Activated CD4-positive, alpha-beta T cell treated with anti-CD3 and anti-CD28 coated beads, Interleukin-2, amount 10 ng/mL, durations not matched to agents 24 days and 14 days (primary cell): ENCODE data around the gene CPLX1. TPM values are rescaled to one million over a fixed set of nuclear protein-coding genes. Genes with fewer than 3 reads are reported as not detected.
"Not testable (repeated sequence)": the region's sequence is repeated elsewhere in the genome, so short reads cannot be mapped to it uniquely, and the experiment has no call there.

Experiments used
- DNase-seq: peaks from one replicate; pipeline ENCODE4 v3.0.0; 2022
- H3K27ac Mint-ChIP-seq: one replicate; pipeline ENCODE4 v1.8.0; 2022; ENCODE audit warnings: mild to moderate bottlenecking, mixed read lengths
- H3K27me3 Mint-ChIP-seq: one replicate; pipeline ENCODE4 v1.8.0; 2022; ENCODE audit warnings: mixed read lengths
- H3K36me3 Mint-ChIP-seq: one replicate; pipeline ENCODE4 v1.8.0; 2022; ENCODE audit warnings: low read depth, mild to moderate bottlenecking, mixed read lengths
- H3K4me1 Mint-ChIP-seq: one replicate; pipeline ENCODE4 v1.8.0; 2021; ENCODE audit warnings: mixed read lengths
- H3K4me3 Mint-ChIP-seq: one replicate; pipeline ENCODE4 v1.8.0; 2022; ENCODE audit warnings: mild to moderate bottlenecking, moderate library complexity, mixed read lengths
- H3K9me3 Mint-ChIP-seq: one replicate; pipeline ENCODE4 v1.8.0; 2021; ENCODE audit warnings: mixed read lengths
- intact Hi-C: fragments of 100-400 bp; cut with micrococcal nuclease; formaldehyde crosslinking; loops from one replicate; pipeline ENCODE4 v1.15.1; 2023
- total RNA-seq: library from RNA; stranded (reverse); gene quantifications from 2 replicates; pipeline ENCODE4 v1.2.3, GENCODE V29; 2022

The CPLX1 gene
- total RNA-seq, 1 donor from 2014 or later: 1.7 TPM

DNA sequence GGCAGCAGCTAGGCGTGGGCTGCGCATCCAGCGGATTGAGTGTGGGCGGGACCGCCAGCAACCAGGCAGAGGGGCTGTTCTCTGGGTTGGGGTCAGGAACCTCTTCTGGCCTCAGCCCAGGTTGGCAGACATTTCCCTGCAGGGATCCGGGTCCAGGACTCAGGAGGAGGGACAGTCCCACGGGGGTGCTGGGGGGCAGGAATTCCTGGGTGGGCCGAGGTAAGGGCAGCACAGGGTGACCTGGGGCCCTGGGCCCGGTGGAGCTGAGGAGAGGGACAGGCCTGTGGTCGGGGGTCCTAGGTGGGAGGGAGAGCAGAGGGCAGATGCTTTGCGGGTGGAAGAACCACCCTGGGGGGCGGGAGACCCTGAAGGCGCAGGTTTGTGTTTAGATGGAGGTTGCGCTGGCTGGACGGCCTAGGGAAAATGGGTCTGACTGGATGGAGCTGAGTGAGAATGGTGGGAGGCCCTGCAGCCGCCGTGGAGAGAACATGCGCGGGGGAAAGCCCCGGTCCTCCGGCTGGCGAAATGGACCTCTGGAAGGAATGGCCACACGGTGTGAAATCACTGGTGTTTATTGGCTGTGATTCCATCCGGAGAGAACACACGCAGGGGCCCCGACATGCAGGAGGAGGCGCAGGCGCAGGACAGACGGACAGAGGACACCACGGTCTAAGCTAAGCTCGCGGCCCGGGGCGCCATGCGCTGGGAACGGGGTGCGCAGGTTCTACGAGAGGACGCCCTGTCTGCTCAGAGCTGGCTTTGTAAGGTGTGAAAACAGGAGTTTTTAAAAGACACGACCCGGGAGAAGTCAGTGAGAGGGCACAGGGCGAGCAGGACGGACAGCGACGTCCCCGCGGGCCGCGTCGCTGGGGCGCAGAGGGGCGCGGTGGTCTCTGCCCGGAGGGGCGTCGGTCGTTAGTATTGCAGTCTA, 41.3 kb downstream of the CPLX1 start:
- DNase-seq: no peak
- Mint-ChIP-seq H3K4me1 (peaks cover 29% of the 10 kb centered on the region), H3K9me3 (no peaks in the 10 kb centered on the region), H3K27ac (no peak overlapping the region), H3K27me3 (peaks cover 19% of the 10 kb centered on the region), H3K36me3 (peaks cover 11% of the 10 kb centered on the region), H3K4me3 (peak overlapping the region; percentile 48)
- intact Hi-C loops: loop anchor here (5.0 kb wide), 5 partner anchors 43 to 563 kb away; partner anchors contain the start of genes ATP5ME, CPLX1, GAK and MYL5

DNA sequence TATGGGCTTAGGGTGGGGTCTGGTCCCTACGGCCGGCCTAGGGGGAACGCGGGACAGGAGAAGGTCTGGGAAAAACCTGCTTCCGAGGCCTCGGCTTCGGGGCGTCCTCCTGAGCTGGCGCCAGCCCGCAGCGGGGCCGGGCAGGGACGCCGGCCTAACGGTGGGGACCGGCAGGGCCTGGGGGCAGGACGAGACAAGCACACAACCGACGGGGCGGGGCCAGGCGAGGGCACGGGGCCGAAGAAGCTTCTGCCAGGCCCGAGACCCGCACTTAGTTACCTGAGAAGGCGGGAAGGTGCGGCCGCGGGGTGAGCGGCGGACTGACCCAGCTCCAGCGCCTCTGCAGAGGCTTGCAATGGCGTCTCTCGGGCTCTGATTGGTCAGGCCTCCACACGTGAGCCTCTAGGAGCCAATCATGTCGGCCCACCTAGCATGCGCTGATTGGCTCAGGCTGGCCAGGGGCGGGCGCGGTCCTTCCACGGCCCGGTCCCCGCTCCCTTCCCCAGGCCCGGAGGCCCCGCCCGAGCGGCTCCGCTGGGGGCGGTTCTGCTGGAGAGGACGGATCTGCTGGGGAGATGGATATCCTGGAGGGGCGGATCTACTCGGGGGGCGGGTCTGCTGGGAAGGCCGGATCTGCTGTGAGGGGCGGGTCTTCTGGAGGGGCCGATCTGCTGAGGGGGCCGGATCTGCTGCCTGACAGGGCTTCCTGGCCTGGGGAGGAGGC, 44.3 kb downstream of the CPLX1 start:
- H3K27me3 Mint-ChIP-seq: peaks cover 15% of the 10 kb centered on the region
- intact Hi-C loops: loop anchor here (1.0 to 5.0 kb wide), 8 partner anchors 46 to 566 kb away; partner anchors contain the start of genes ATP5ME, CPLX1, DGKQ and GAK
- peaks cover 35% of the 10 kb centered on the region for H3K36me3 Mint-ChIP-seq
- H3K9me3 Mint-ChIP-seq: no peaks in the 10 kb centered on the region
- peaks cover 41% of the 10 kb centered on the region for H3K4me1 Mint-ChIP-seq
- DNase-seq: peak; percentile 100
- H3K27ac Mint-ChIP-seq: peak overlapping the region; percentile 95
- H3K4me3 Mint-ChIP-seq: peak overlapping the region; percentile 88

- Mint-ChIP-seq H3K36me3 (peaks cover 40% of the 10 kb centered on the region), H3K4me3 (peak overlapping the region; percentile 88), H3K27ac (peak overlapping the region; percentile 95), H3K27me3 (peaks cover 15% of the 10 kb centered on the region), H3K4me1 (peaks cover 42% of the 10 kb centered on the region), H3K9me3 (no peaks in the 10 kb centered on the region)
- intact Hi-C loops: loop anchor here (1.0 to 5.0 kb wide), 6 partner anchors 46 to 566 kb away; partner anchors contain the start of genes ATP5ME, CPLX1, DGKQ and GAK
- DNase-seq: peak; percentile 60
These were observed 45.0 kb downstream of the CPLX1 start for GRCh38 chr4:780716-781492.

GRCh38 chr4:780255-780654, 45.7 kb downstream of the CPLX1 start:
- H3K27ac Mint-ChIP-seq: peak overlapping the region; percentile 95
- DNase-seq, H3K9me3 Mint-ChIP-seq: not testable (repeated sequence)
- H3K4me1 Mint-ChIP-seq: peaks cover 44% of the 10 kb centered on the region
- peaks cover 12% of the 10 kb centered on the region for H3K27me3 Mint-ChIP-seq
- H3K4me3 Mint-ChIP-seq: peak overlapping the region; percentile 88
- H3K36me3 Mint-ChIP-seq: peaks cover 44% of the 10 kb centered on the region
- intact Hi-C loops: loop anchor here (5.0 kb wide), 5 partner anchors 47 to 567 kb away; partner anchors contain the start of genes ATP5ME, CPLX1, GAK and MYL5

DNA sequence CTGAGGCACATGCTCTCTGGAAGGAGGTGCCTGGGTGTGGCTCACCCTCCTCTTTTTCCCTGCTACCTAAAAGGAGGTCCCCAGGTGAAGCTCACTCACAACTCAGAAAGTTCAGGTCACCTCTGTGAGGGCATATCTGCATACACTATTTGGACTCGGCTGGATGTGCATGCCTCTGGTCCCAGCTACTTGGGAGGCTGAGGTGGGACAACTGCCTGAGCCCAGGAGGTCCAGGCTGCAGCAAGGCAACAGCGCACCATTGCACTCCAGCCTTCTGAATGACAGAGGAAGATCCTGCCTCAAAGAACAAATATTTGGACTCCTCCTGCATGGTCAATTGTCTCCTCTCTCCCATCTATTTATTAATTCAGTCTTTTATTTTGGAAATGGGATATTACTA, 46.4 kb downstream of the CPLX1 start:
- Mint-ChIP-seq H3K9me3 (no peaks in the 10 kb centered on the region), H3K36me3 (peaks cover 49% of the 10 kb centered on the region), H3K4me1 (peaks cover 45% of the 10 kb centered on the region), H3K4me3 (peak overlapping the region; percentile 88), H3K27me3 (peaks cover 5% of the 10 kb centered on the region), H3K27ac (peak overlapping the region; percentile 68)
- intact Hi-C loops: no loop called here
- no peak for DNase-seq

- no peaks in the 10 kb centered on the region for H3K27me3 Mint-ChIP-seq
- H3K4me3 Mint-ChIP-seq: no peak overlapping the region
- intact Hi-C loops: no loop called here
- peaks cover 59% of the 10 kb centered on the region for H3K36me3 Mint-ChIP-seq
- H3K4me1 Mint-ChIP-seq: peaks cover 46% of the 10 kb centered on the region
- no peak for DNase-seq
- no peak overlapping the region for H3K27ac Mint-ChIP-seq
- H3K9me3 Mint-ChIP-seq: no peaks in the 10 kb centered on the region
These were observed 48.2 kb downstream of the CPLX1 start for GRCh38 chr4:777520-778262.

DNA sequence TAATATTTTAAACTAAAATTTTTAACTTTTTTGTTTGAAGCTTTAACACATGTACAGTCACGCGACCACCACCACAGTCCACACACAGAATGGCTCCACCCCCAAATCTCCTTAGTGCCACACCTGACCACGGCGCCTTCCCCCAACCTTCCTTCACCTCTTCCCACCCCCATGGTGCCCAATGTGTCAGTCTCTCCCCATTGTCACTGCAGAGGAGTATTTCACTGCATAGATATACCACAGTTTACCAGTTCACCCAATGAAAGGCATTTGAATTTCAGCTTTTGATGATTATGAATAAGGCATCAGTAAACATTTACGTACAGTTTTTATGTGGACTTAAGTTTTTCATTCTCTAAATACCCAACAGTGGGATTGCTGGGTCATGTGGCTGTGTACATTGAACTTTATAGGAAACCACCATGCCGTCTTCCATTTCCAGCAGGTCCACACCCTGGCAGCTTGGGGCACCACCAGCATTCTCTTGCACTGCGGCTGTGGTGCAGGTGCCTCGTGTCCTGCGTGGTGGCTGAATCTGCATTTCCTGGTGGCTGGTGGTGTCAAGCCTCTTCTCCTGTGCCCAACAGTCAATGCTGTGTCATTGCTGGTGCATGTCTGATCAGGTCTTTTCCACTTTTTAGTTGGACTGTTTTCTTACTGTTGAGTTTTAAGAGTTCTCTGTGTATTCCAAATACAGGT, 49.0 kb downstream of the CPLX1 start:
- intact Hi-C loops: no loop called here
- peaks cover 61% of the 10 kb centered on the region for H3K36me3 Mint-ChIP-seq
- H3K9me3 Mint-ChIP-seq: no peaks in the 10 kb centered on the region
- no peaks in the 10 kb centered on the region for H3K27me3 Mint-ChIP-seq
- H3K4me3 Mint-ChIP-seq: no peak overlapping the region
- DNase-seq: no peak
- H3K4me1 Mint-ChIP-seq: peaks cover 39% of the 10 kb centered on the region
- H3K27ac Mint-ChIP-seq: no peak overlapping the region

DNA sequence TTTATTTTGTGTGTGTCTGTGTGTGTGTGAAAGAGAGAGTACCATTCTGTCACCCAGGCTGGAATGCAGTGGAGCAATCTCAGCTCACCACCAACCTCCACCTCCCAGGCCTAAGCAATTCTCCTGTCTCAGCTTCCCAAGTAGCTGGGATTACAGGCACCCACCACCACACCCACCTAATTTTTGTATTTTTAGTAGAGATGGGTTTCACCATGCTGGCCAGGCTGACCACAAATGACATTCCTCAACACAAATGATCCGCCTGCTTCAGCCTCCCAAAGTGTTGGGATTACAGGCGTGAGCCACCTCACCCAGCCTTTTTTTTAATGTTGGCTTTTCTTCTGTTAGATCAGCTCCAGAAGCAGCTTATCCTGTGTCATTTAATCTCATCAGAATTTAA, 50.4 kb downstream of the CPLX1 start:
- H3K27me3 Mint-ChIP-seq, H3K4me3 Mint-ChIP-seq, H3K9me3 Mint-ChIP-seq, DNase-seq, H3K27ac Mint-ChIP-seq, intact Hi-C loops: not testable (repeated sequence)
- Mint-ChIP-seq H3K4me1 (peaks cover 35% of the 10 kb centered on the region), H3K36me3 (peaks cover 62% of the 10 kb centered on the region)

- H3K9me3 Mint-ChIP-seq, DNase-seq, H3K4me3 Mint-ChIP-seq, H3K27me3 Mint-ChIP-seq, intact Hi-C loops: not testable (repeated sequence)
- Mint-ChIP-seq H3K36me3 (peaks cover 62% of the 10 kb centered on the region), H3K27ac (peak overlapping the region; percentile 63), H3K4me1 (peaks cover 28% of the 10 kb centered on the region)
These were observed 51.4 kb downstream of the CPLX1 start for GRCh38 chr4:774419-775092.

DNA sequence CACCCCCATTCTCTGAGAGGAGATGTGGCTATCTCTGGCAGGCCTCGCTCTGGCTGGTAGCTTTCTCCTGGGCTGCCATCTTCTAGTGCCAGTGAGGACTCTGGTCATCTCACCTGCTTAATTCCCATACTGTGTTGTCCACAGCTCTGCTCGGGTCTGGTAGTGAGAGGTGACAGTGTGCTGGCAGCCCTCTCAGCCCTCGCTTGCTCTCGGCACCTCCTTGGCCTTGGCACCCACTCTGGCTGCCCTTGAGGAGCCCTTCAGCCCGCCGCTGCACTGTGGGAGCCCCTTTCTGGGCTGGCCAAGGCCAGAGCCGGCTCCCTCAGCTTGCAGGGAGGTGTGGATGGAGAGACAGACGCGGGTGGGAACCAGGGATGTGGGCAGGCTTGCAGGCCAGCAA, 52.7 kb downstream of the CPLX1 start:
- H3K27me3 Mint-ChIP-seq: no peaks in the 10 kb centered on the region
- peaks cover 24% of the 10 kb centered on the region for H3K4me1 Mint-ChIP-seq
- no peaks in the 10 kb centered on the region for H3K9me3 Mint-ChIP-seq
- no peak for DNase-seq
- intact Hi-C loops: no loop called here
- no peak overlapping the region for H3K4me3 Mint-ChIP-seq
- peaks cover 56% of the 10 kb centered on the region for H3K36me3 Mint-ChIP-seq
- no peak overlapping the region for H3K27ac Mint-ChIP-seq

- Mint-ChIP-seq H3K27ac (no peak overlapping the region), H3K9me3 (no peaks in the 10 kb centered on the region), H3K36me3 (peaks cover 54% of the 10 kb centered on the region), H3K4me1 (peaks cover 20% of the 10 kb centered on the region), H3K4me3 (no peak overlapping the region), H3K27me3 (no peaks in the 10 kb centered on the region)
- no peak for DNase-seq
- intact Hi-C loops: no loop called here
These were observed 53.2 kb downstream of the CPLX1 start for GRCh38 chr4:772776-773175.

DNA sequence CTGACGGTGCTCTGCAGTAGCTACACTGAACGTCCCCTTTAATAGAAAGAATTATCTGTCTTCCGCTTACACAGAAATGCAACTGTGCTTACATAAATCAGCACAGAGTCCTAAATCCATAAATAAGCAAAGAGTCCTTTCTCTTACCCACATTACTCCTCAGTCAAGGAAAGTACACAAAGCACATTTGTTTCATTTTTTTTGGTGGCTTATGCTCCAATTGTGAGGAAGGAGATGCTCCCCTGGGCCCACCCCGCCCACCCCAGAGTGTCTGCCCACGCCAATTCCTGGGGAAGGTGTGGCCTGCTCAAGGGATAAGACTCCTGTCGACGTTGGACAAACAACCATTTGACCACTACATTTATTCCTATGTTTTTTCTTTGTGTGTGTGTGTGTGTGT, 53.8 kb downstream of the CPLX1 start:
- Mint-ChIP-seq H3K9me3 (no peaks in the 10 kb centered on the region), H3K4me3 (no peak overlapping the region), H3K4me1 (peaks cover 17% of the 10 kb centered on the region), H3K27ac (no peak overlapping the region), H3K36me3 (peaks cover 57% of the 10 kb centered on the region), H3K27me3 (no peaks in the 10 kb centered on the region)
- no peak for DNase-seq
- intact Hi-C loops: no loop called here
